Measurements from ENCODE around the gene NDOR1.

DNA sequence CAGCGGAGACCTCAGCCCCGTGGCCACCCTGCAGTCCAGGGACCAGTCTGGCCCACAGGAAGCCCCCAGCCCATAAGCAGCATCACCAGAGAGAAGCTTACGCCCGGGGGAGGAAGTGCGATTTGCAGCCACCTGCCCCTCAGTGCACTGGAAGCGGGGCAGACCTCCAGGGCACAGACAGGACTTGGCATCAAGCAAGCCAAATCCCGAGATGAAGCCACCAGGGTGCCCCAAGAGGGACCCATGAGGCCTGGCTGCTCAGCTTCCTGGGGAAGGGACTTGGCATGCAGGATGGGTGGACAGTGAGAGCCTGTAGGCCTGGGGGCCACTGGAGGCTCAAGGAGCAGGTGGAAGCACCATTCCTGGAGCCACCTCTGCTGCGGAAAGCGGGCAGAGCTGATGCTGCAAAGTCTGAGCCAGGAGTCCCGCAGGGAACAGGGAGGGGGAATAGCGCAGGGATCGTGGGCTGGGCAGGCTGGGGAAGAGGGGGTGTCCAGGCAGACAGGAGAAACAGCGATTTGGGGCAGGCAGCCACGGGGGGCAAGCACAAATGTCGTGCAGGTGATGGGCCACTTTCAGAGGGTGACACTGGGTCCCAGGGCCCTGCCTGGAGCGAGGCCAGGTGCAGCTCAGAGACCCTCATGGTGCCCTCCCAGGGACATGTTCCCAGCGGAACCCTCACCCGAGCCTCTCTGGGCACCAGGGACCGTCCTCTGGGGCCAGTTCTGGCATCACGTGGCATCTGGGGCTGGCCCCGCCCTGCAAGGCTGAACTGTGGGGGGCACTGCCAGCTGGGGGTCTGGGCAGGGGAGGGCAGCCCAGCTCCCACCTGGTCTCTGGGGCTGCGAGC is 38.9 kb upstream of the NDOR1 start:
- no peak for TF ChIP-seq CTCF (conservative IDR thresholded peaks at IDR 0.05; ENCODE audit: low read length)
- no peak for TF ChIP-seq EZH2phosphoT487 (IDR thresholded peaks at IDR 0.05; ENCODE audit: borderline replicate concordance)

All from Loucy (cell line).